ENCODE measurements around the gene ANKDD1B. TPM values are rescaled to one million over a fixed set of nuclear protein-coding genes. Genes with fewer than 3 reads are reported as not detected.
A peak's percentile ranks its signal among the peaks of the same experiment; 100 is the strongest.

ANKDD1B gene
- total and polyA plus RNA-seq, 9 of the 15 experiments (the other 6 are each of a cell fraction or from before 2014, with no cell fraction given) = 0.04 to 0.29 (median 0.18) TPM; not detected in 1

DNA sequence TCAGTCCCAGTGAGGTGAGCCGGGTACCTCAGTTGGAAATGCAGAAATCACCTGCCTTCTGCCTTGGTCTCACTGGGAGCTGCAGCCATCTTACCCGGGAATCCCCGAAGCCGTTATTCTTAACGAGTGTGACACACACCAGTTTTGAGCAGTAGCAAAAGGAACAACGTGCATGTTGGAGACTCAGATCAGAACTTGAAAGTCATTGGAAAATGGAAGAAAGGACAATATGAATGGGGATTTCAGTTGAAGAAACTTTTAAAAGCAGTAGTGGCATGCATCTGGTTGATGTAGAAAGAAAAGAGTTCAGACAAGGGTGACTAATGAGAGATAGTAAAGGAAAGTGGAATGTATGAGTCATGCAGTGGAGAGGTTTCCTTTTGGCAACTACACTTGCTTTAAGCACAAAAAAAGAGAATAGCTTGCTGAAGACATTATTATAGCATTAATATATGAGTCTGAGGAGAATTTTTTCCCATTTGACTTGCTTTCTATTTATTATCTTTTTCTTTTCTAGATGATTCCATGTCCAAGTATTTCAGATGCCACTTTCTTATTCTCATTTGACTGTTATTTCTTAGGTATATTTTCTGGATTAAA, 44.4 kb upstream of the ANKDD1B start (continued):
- TF ChIP-seq BCOR (IDR thresholded peaks at IDR 0.05) = peak; percentile 26; the same call in 1 of the 2 replicates
- peak; percentile 55; the same call in 1 of the 2 replicates for TF ChIP-seq SMAD4 (CRISPR knock-in tag; conservative IDR thresholded peaks at IDR 0.05)
- TF ChIP-seq KAT8 (IDR thresholded peaks at IDR 0.05; ENCODE audit: low read depth) = no peak
- no peak for TF ChIP-seq ZZZ3 (IDR thresholded peaks at IDR 0.05)
- TF ChIP-seq MED1 (CRISPR knock-in tag; IDR thresholded peaks at IDR 0.05; ENCODE audit: borderline replicate concordance) = no peak
- TF ChIP-seq, protein P1, sequence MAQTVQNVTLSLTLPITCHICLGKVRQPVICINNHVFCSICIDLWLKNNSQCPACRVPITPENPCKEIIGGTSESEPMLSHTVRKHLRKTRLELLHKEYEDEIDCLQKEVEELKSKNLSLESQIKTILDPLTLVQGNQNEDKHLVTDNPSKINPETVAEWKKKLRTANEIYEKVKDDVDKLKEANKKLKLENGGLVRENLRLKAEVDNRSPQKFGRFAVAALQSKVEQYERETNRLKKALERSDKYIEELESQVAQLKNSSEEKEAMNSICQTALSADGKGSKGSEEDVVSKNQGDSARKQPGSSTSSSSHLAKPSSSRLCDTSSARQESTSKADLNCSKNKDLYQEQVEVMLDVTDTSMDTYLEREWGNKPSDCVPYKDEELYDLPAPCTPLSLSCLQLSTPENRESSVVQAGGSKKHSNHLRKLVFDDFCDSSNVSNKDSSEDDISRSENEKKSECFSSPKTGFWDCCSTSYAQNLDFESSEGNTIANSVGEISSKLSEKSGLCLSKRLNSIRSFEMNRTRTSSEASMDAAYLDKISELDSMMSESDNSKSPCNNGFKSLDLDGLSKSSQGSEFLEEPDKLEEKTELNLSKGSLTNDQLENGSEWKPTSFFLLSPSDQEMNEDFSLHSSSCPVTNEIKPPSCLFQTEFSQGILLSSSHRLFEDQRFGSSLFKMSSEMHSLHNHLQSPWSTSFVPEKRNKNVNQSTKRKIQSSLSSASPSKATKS (CRISPR knock-in tag; IDR thresholded peaks at IDR 0.05) = no peak
- TF ChIP-seq GATAD2B (IDR thresholded peaks at IDR 0.05; ENCODE audit: borderline replicate concordance) = peak; percentile 32; the same call in 1 of the 2 replicates
- TF ChIP-seq, protein P2, sequence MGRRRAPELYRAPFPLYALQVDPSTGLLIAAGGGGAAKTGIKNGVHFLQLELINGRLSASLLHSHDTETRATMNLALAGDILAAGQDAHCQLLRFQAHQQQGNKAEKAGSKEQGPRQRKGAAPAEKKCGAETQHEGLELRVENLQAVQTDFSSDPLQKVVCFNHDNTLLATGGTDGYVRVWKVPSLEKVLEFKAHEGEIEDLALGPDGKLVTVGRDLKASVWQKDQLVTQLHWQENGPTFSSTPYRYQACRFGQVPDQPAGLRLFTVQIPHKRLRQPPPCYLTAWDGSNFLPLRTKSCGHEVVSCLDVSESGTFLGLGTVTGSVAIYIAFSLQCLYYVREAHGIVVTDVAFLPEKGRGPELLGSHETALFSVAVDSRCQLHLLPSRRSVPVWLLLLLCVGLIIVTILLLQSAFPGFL (CRISPR knock-in tag; IDR thresholded peaks at IDR 0.05) = no peak
- no peak for TF ChIP-seq POLR2AphosphoS5 (IDR thresholded peaks at IDR 0.05; ENCODE audit: control insufficient read depth, insufficient read depth, low read depth, low read length)
- TF ChIP-seq, protein P3, sequence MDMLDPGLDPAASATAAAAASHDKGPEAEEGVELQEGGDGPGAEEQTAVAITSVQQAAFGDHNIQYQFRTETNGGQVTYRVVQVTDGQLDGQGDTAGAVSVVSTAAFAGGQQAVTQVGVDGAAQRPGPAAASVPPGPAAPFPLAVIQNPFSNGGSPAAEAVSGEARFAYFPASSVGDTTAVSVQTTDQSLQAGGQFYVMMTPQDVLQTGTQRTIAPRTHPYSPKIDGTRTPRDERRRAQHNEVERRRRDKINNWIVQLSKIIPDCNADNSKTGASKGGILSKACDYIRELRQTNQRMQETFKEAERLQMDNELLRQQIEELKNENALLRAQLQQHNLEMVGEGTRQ (CRISPR knock-in tag; IDR thresholded peaks at IDR 0.05) = no peak
- TF ChIP-seq, protein P4, sequence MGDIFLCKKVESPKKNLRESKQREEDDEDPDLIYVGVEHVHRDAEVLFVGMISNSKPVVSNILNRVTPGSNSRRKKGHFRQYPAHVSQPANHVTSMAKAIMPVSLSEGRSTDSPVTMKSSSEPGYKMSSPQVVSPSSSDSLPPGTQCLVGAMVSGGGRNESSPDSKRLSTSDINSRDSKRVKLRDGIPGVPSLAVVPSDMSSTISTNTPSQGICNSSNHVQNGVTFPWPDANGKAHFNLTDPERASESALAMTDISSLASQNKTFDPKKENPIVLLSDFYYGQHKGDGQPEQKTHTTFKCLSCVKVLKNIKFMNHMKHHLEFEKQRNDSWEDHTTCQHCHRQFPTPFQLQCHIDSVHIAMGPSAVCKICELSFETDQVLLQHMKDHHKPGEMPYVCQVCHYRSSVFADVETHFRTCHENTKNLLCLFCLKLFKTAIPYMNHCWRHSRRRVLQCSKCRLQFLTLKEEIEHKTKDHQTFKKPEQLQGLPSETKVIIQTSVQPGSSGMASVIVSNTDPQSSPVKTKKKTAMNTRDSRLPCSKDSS (IDR thresholded peaks at IDR 0.05; ENCODE audit: low read depth, partially characterized antibody) = no peak
- TF ChIP-seq, protein P5, sequence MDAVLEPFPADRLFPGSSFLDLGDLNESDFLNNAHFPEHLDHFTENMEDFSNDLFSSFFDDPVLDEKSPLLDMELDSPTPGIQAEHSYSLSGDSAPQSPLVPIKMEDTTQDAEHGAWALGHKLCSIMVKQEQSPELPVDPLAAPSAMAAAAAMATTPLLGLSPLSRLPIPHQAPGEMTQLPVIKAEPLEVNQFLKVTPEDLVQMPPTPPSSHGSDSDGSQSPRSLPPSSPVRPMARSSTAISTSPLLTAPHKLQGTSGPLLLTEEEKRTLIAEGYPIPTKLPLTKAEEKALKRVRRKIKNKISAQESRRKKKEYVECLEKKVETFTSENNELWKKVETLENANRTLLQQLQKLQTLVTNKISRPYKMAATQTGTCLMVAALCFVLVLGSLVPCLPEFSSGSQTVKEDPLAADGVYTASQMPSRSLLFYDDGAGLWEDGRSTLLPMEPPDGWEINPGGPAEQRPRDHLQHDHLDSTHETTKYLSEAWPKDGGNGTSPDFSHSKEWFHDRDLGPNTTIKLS (IDR thresholded peaks at IDR 0.05; ENCODE audit: borderline replicate concordance, low read depth) = no peak
- no peak for TF ChIP-seq GABPA (tag; conservative IDR thresholded peaks at IDR 0.05; ENCODE audit: low read depth)
- TF ChIP-seq, protein P6, sequence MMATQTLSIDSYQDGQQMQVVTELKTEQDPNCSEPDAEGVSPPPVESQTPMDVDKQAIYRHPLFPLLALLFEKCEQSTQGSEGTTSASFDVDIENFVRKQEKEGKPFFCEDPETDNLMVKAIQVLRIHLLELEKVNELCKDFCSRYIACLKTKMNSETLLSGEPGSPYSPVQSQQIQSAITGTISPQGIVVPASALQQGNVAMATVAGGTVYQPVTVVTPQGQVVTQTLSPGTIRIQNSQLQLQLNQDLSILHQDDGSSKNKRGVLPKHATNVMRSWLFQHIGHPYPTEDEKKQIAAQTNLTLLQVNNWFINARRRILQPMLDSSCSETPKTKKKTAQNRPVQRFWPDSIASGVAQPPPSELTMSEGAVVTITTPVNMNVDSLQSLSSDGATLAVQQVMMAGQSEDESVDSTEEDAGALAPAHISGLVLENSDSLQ (IDR thresholded peaks at IDR 0.05) = peak; percentile 51
- no peak for TF ChIP-seq RBM34 (IDR thresholded peaks at IDR 0.05; ENCODE audit: borderline replicate concordance, insufficient read depth, low read length)
- peak; percentile 67 for TF ChIP-seq FOS (IDR thresholded peaks at IDR 0.05; ENCODE audit: extremely low read depth, insufficient read length)
- TF ChIP-seq, protein P7, sequence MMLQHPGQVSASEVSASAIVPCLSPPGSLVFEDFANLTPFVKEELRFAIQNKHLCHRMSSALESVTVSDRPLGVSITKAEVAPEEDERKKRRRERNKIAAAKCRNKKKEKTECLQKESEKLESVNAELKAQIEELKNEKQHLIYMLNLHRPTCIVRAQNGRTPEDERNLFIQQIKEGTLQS (IDR thresholded peaks at IDR 0.05) = peak; percentile 99
- TF ChIP-seq, protein P7 (CRISPR knock-in tag; conservative IDR thresholded peaks at IDR 0.05) = peak; percentile 90
- no peak for TF ChIP-seq CBX1 (IDR thresholded peaks at IDR 0.05; ENCODE audit: low read depth)

Measured in K562 (cell line).